Endodermal cell (in vitro differentiated cells): ENCODE data around the gene TUBGCP6. TPM values are rescaled to one million over a fixed set of nuclear protein-coding genes. Genes with fewer than 3 reads are reported as not detected.

ENCODE experiments used
- DNase-seq: peaks from one replicate; pipeline ENCODE4 v3.0.0-alpha.2; 2017
- H3K27ac ChIP-seq: 2 replicates; pipeline ENCODE4 v1.5.1; 2013; ENCODE audit warnings: mild to moderate bottlenecking, low read depth, low read length, moderate library complexity
- H3K27me3 ChIP-seq: 2 replicates; pipeline ENCODE4 v1.6.1; 2013; ENCODE audit warnings: mild to moderate bottlenecking, low read length, moderate library complexity; ENCODE audit not compliant: insufficient read depth, control insufficient read depth, poor library complexity, severe bottlenecking
- H3K36me3 ChIP-seq: 2 replicates; pipeline ENCODE4 v1.7.0; 2013; ENCODE audit warnings: mild to moderate bottlenecking, low read length, moderate library complexity; ENCODE audit not compliant: control insufficient read depth, insufficient read depth
- H3K4me1 ChIP-seq: one replicate; pipeline ENCODE4 v1.7.0; 2013; ENCODE audit warnings: low read length; ENCODE audit not compliant: control insufficient read depth, insufficient read depth
- H3K4me3 ChIP-seq: 2 replicates; pipeline ENCODE4 v1.5.1; 2013; ENCODE audit warnings: mild to moderate bottlenecking, low read length, moderate library complexity
- H3K9ac ChIP-seq: 2 replicates; pipeline ENCODE4 v1.6.1; 2013; ENCODE audit warnings: mild to moderate bottlenecking, low read length, moderate library complexity; ENCODE audit not compliant: poor library complexity, severe bottlenecking; ENCODE audit errors: extremely low read depth
- H3K9me3 ChIP-seq: 2 replicates; pipeline ENCODE4 v1.6.1; 2013; ENCODE audit warnings: mild to moderate bottlenecking, low read length, moderate library complexity; ENCODE audit not compliant: control insufficient read depth
- H3K27ac Mint-ChIP-seq: 2 replicates; pipeline ENCODE4 v1.8.0; 2020; ENCODE audit warnings: mixed read lengths
- H3K27me3 Mint-ChIP-seq: 2 replicates; pipeline ENCODE4 v1.8.0; 2021; ENCODE audit warnings: mild to moderate bottlenecking, mixed read lengths; ENCODE audit not compliant: insufficient read depth
- H3K36me3 Mint-ChIP-seq: 2 replicates; pipeline ENCODE4 v1.8.0; 2020; ENCODE audit warnings: low read depth, mixed read lengths
- H3K4me1 Mint-ChIP-seq: 2 replicates; pipeline ENCODE4 v1.8.0; 2020; ENCODE audit warnings: mixed read lengths
- H3K4me3 Mint-ChIP-seq: 2 replicates; pipeline ENCODE4 v1.8.0; 2020; ENCODE audit warnings: mild to moderate bottlenecking, moderate library complexity, mixed read lengths
- H3K9me3 Mint-ChIP-seq: 2 replicates; pipeline ENCODE4 v1.8.0; 2020; ENCODE audit warnings: mild to moderate bottlenecking, mixed read lengths
- CTCF ChIP-seq: fragments of 200-600 bp; sonication (generic); conservative IDR thresholded peaks from 2 replicates; pipeline ENCODE4 v1.5.0; 2021; ENCODE audit warnings: antibody characterized with exemption, mild to moderate bottlenecking
- WGBS, 2 experiments: methylation state at CpG; one replicate each; pipeline versions ENCODE4 v1.1.5 to v1.1.7; 2013; ENCODE audit warnings: missing lambda C conversion rate in 2 of 2, mixed read lengths in 1 of 2; ENCODE audit not compliant: insufficient coverage in 1 of 2, insufficient read length in 1 of 2; 5-methylcytosine and 5-hydroxymethylcytosine counted together
- total RNA-seq, 2 donors: library from RNA; stranded (reverse); fragmentation: NEBNext Ultra II Directional in 1 of 2; extraction: Animal tissue kit (Norgen Biotek cat#: 25700) in 1 of 2; gene quantifications; 2 replicates in 1 of 2; 3 replicates in 1 of 2; pipeline ENCODE4 v1.2.1, GENCODE V29; 2021

The TUBGCP6 gene
- total RNA-seq, 2 donors from 2014 or later: 43.7 to 46.0 TPM

GRCh38 chr22:50177537-50178470, 67.0 kb downstream of the TUBGCP6 start:
- Histone ChIP-seq H3K9me3 (no peaks in the 10 kb centered on the region), H3K9ac (no peak overlapping the region), H3K36me3 (no peaks in the 10 kb centered on the region), H3K4me1 (no peaks in the 10 kb centered on the region), H3K27me3 (no peaks in the 10 kb centered on the region), H3K4me3 (no peak overlapping the region), H3K27ac (no peak overlapping the region)
- no peak for TF ChIP-seq CTCF
- 95 to 96% methylated on average over 59 to 98 of the region's 98 CpGs for WGBS, 2 experiments
- Mint-ChIP-seq H3K4me1 (no peaks in the 10 kb centered on the region), H3K9me3 (no peaks in the 10 kb centered on the region), H3K27ac (no peak overlapping the region), H3K4me3 (no peak overlapping the region), H3K27me3 (no peaks in the 10 kb centered on the region), H3K36me3 (peaks cover 11% of the 10 kb centered on the region)
- DNase-seq: no peak

- 96 to 97% methylated on average over 73 to 76 of the region's 76 CpGs for WGBS, 2 experiments
- DNase-seq: no peak
- Mint-ChIP-seq H3K27ac (no peak overlapping the region), H3K4me1 (no peaks in the 10 kb centered on the region), H3K27me3 (peaks cover 3% of the 10 kb centered on the region), H3K4me3 (no peak overlapping the region), H3K9me3 (no peaks in the 10 kb centered on the region), H3K36me3 (peaks cover 11% of the 10 kb centered on the region)
- Histone ChIP-seq H3K4me1 (no peaks in the 10 kb centered on the region), H3K9ac (no peak overlapping the region), H3K36me3 (no peaks in the 10 kb centered on the region), H3K4me3 (no peak overlapping the region), H3K27me3 (no peaks in the 10 kb centered on the region), H3K27ac (no peak overlapping the region), H3K9me3 (no peaks in the 10 kb centered on the region)
- TF ChIP-seq CTCF: no peak
These were observed 67.8 kb downstream of the TUBGCP6 start for GRCh38 chr22:50176850-50177536.

GRCh38 chr22:50175921-50176849, 68.6 kb downstream of the TUBGCP6 start:
- H3K4me1 Mint-ChIP-seq: no peaks in the 10 kb centered on the region
- Histone ChIP-seq H3K9ac (no peak overlapping the region), H3K27me3 (peaks cover 1% of the 10 kb centered on the region), H3K36me3 (no peaks in the 10 kb centered on the region), H3K27ac (peak overlapping the region; percentile 17), H3K4me3 (no peak overlapping the region), H3K9me3 (no peaks in the 10 kb centered on the region), H3K4me1 (no peaks in the 10 kb centered on the region)
- WGBS, 2 experiments: 87 to 91% methylated on average over 16 to 27 of the region's 27 CpGs
- DNase-seq: no peak
- no peak overlapping the region for H3K4me3 Mint-ChIP-seq
- H3K9me3 Mint-ChIP-seq: no peaks in the 10 kb centered on the region
- H3K27me3 Mint-ChIP-seq: peaks cover 5% of the 10 kb centered on the region
- no peak for TF ChIP-seq CTCF
- peaks cover 11% of the 10 kb centered on the region for H3K36me3 Mint-ChIP-seq
- H3K27ac Mint-ChIP-seq: no peak overlapping the region
